Medulla oblongata (tissue), 1 donor: ENCODE results near the gene USP17L13.
A peak's percentile ranks its signal among the peaks of the same experiment; 100 is the strongest.
"Not testable (repeated sequence)": the region's sequence is repeated elsewhere in the genome, so short reads cannot be mapped to it uniquely, and the experiment has no call there.

Experiments used
- DNase-seq: peaks from one replicate; pipeline ENCODE4 v3.0.0-alpha.2; 2015; ENCODE audit errors: extremely low spot score

Gene USP17L13, protein sequence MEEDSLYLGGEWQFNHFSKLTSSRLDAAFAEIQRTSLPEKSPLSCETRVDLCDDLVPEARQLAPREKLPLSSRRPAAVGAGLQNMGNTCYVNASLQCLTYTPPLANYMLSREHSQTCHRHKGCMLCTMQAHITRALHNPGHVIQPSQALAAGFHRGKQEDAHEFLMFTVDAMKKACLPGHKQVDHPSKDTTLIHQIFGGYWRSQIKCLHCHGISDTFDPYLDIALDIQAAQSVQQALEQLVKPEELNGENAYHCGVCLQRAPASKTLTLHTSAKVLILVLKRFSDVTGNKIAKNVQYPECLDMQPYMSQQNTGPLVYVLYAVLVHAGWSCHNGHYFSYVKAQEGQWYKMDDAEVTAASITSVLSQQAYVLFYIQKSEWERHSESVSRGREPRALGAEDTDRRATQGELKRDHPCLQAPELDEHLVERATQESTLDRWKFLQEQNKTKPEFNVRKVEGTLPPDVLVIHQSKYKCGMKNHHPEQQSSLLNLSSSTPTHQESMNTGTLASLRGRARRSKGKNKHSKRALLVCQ

DNA sequence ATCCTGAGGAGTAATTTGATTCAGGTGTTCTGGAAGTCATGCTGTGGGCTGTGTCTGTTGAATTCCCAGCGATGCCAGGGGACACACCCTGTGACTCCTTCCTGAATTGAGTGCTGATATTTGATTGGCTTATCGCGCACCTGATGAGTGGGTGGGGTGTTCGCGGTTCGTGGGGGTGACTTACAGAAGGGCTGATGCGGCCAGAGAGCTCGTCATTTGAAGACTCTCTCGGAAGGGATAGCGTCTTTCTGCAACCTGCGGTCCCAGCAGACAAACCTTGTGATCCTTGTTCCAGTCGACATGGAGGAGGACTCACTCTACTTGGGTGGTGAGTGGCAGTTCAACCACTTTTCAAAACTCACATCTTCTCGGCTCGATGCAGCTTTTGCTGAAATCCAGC is at the start of gene USP17L13:
Gene USP17L13, plus strand, starts transcription at position 301 of the 400 bp plus-strand sequence. Its CDS starts 0 bp downstream, at position 301.
- not testable (repeated sequence) for DNase-seq

GRCh38 chr4:9210357-9210756 is 14.3 kb upstream of the USP17L13 start, which contains the start of gene USP17L10:
USP17L10 (plus strand) TSS chr4:9210657; CDS start chr4:9210657, 0 bp downstream.
- DNase-seq: not testable (repeated sequence)

DNA sequence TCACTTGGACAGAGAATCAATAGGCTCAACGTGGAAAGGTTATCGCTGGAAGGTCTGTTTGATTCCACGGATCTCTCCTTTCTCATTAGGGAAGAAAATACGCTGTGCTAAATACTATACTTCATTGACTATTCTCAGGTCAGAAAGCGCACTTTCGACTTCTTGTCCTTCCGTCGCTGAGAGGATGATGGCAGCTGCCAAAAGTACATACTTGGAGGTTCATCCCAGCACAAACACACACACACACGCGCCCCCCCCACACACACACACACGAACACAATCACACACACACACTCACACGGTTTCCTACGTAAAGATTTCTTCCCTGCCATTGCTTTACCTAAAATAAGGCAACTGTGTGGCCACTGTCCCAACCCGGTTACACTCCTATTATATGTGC is 10.0 kb upstream of the USP17L13 start:
- DNase-seq: not testable (repeated sequence)

GRCh38 chr4:9215105-9215504 is 9.6 kb upstream of the USP17L13 start, which contains the start of gene USP17L11:
USP17L11 (plus strand) TSS chr4:9215405; CDS start chr4:9215405, 0 bp downstream.
- not testable (repeated sequence) for DNase-seq

- not testable (repeated sequence) for DNase-seq
These were observed 4.8 kb upstream of the USP17L13 start, which contains the start of gene USP17L12 for GRCh38 chr4:9219852-9220251. USP17L12 (plus strand) TSS chr4:9220152; CDS start chr4:9220152, 0 bp downstream.

- DNase-seq: not testable (repeated sequence)
These were observed 5.6 kb downstream of the USP17L13 start for GRCh38 chr4:9230249-9230648.

- not testable (repeated sequence) for DNase-seq
These were observed 9.4 kb downstream of the USP17L13 start, which contains the start of gene USP17L15 for GRCh38 chr4:9234085-9234484. USP17L15 (plus strand) TSS chr4:9234385; CDS start chr4:9234385, 0 bp downstream.

DNA sequence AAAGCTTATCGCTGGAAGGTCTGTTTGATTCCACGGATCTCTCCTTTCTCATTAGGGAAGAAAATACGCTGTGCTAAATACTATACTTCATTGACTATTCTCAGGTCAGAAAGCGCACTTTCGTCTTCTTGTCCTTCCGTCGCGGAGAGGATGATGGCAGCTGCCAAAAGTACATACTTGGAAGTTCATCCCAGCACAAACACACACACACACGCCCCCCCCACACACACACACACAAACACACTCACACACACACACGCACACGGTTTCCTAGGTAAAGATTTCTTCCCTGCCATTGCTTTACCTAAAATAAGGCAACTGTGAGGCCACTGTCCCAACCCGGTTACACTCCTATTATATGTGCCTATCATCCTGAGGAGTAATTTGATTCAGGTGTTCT is 13.8 kb downstream of the USP17L13 start:
- DNase-seq: not testable (repeated sequence)

- not testable (repeated sequence) for DNase-seq
These were observed 18.9 kb downstream of the USP17L13 start, which contains the start of gene USP17L17 for GRCh38 chr4:9243579-9243978. USP17L17 (plus strand) TSS chr4:9243879; CDS start chr4:9243879, 0 bp downstream.

- DNase-seq: peak; percentile 2
These were observed 23.4 kb downstream of the USP17L13 start, which contains the start of gene USP17L18 for GRCh38 chr4:9247953-9248680. USP17L18 (plus strand) TSS chr4:9248630; CDS start chr4:9248630, 0 bp downstream.

- DNase-seq: not testable (repeated sequence)
These were observed 28.4 kb downstream of the USP17L13 start, which contains the start of gene USP17L19 for GRCh38 chr4:9253078-9253477. USP17L19 (plus strand) TSS chr4:9253378; CDS start chr4:9253378, 0 bp downstream.

GRCh38 chr4:9257824-9258223 is 33.1 kb downstream of the USP17L13 start, which contains the start of gene USP17L20:
USP17L20 (plus strand) TSS chr4:9258124; CDS start chr4:9258124, 0 bp downstream.
- DNase-seq: not testable (repeated sequence)

GRCh38 chr4:9262572-9262971 is 37.9 kb downstream of the USP17L13 start, which contains the start of gene USP17L21:
USP17L21 (plus strand) TSS chr4:9262872; CDS start chr4:9262872, 0 bp downstream.
- not testable (repeated sequence) for DNase-seq

DNA sequence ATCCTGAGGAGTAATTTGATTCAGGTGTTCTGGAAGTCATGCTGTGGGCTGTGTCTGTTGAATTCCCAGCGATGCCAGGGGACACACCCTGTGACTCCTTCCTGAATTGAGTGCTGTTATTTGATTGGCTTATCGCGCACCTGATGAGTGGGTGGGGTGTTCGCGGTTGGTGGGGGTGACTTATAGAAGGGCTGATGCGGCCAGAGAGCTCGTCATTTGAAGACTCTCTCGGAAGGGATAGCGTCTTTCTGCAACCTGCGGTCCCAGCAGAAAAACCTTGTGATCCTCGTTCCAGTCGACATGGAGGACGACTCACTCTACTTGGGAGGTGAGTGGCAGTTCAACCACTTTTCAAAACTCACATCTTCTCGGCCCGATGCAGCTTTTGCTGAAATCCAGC is 42.6 kb downstream of the USP17L13 start, which contains the start of gene USP17L22:
Gene USP17L22, plus strand, starts transcription at position 301 of the 400 bp plus-strand sequence. Its CDS starts 0 bp downstream, at position 301.
- DNase-seq: not testable (repeated sequence)

- not testable (repeated sequence) for DNase-seq
These were observed 47.0 kb downstream of the USP17L13 start for GRCh38 chr4:9271719-9272118.
